ENCODE measurements around the gene HDLBP.

- TF ChIP-seq CTCF (IDR thresholded peaks at IDR 0.05), result no peak
- TF ChIP-seq POLR2A (IDR thresholded peaks at IDR 0.05), result no peak
Observed at GRCh38 chr2:241320394-241320793, 4.9 kb upstream of the HDLBP start.

All from Peyer's patch (tissue), 4 donors.